Sciatic nerve (tissue), 2 donors: Measurements from ENCODE around the gene LRCOL1. TPM values are rescaled to one million over a fixed set of nuclear protein-coding genes. Genes with fewer than 3 reads are reported as not detected.

ENCODE experiments used
- ATAC-seq: fragments of 200-7000 bp; cut with Tn5 transposase; one replicate; pipeline ENCODE4 v1.9.1; 2020; ENCODE audit warnings: mild to moderate bottlenecking, moderate library complexity
- DNase-seq: peaks from one replicate; pipeline ENCODE4 v3.0.0-alpha.2; 2020; ENCODE audit warnings: low spot score
- intact Hi-C: fragments of 100-400 bp; cut with DNase I; formaldehyde crosslinking; loops from one replicate; pipeline ENCODE4 v1.14.2; 2022
- total RNA-seq: library from RNA; stranded (reverse); fragmentation: NEBNext Ultra II Directional; extraction: Animal tissue kit (Norgen Biotek cat#: 25700); gene quantifications from one replicate; pipeline ENCODE4 v1.2.1, GENCODE V29; 2021
- donor health status: DM: no; HTN: no; CAD: no.
- donor health status: DM: no; HTN: no; CAD: no.

The LRCOL1 gene
- total RNA-seq, 1 donor from 2014 or later: not detected

DNA sequence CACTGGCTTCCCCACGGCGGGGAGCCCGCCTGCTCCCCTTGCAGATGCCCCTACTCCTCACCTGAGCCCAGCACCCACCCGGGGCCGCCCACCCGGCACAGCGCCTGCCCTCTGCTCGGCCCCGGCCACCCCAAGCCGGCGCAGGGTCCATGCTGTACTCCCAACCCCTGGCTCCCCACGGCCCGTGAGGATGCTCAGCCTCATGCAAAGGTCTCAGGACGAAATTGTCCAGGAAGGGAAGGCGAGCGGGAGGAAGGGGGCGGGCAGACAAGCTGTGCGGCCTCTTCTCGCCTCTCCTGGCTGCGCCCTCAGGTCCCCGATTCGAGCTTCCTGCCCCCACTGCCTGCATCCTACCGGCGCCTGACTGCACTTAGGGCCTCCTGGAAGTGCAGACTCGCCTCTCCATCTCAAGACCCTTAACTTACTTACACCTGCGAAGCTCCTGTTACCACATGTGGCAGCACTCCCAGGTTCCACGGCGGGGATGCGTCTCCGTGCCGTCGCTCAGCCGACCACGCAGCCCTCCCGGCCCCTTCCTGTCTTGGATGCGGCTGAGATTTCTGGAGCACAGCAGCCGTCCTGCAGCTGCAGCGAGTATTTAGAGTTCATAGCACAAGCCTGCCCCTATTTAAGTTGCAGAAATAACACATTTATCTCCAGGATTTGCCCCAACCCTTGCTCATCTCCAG is 18.0 kb downstream of the LRCOL1 start:
- ATAC-seq (no peak), DNase-seq (no peak)
- intact Hi-C loops: no loop called here

DNA sequence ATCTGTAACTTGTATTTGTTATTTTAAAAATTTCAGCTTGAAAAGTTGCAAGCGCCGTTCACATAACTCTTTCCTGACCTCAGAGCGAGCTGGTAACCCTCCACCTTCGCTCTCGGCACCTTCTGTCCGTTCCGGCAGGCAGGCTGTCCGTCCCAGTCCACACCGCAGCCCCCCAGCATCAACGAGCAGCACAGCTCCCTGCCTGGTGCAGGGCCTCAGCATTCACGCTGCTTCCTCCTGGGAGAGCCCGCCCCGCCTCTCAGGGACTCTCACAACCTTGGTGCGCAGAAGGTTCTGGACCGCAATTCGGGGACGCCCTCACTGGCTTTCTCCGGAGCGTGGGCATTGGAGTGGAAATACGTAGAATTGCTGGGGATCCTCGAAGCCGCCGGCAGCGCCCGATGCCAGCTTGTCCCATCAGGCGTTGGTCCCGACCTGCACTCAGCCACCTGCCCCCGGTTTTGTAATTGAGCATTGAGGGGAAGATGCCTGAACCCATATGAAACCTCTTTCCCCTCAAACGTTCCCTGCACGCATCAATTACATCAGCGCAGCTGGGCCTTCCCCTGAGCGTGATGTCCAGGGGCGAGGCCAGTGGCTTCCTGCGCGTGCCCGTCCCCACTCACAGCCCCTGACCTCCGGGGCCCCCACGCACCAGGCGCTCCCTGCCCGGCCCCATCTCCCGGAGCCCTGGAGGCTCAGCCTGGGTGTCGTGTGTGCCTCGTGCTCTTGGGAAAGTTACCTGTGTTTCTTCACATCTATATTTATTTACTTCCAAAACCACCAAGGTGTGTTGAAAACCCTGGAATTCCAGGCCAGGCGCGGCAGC is 19.1 kb downstream of the LRCOL1 start:
- ATAC-seq (no peak), DNase-seq (no peak)
- intact Hi-C loops: no loop called here

DNA sequence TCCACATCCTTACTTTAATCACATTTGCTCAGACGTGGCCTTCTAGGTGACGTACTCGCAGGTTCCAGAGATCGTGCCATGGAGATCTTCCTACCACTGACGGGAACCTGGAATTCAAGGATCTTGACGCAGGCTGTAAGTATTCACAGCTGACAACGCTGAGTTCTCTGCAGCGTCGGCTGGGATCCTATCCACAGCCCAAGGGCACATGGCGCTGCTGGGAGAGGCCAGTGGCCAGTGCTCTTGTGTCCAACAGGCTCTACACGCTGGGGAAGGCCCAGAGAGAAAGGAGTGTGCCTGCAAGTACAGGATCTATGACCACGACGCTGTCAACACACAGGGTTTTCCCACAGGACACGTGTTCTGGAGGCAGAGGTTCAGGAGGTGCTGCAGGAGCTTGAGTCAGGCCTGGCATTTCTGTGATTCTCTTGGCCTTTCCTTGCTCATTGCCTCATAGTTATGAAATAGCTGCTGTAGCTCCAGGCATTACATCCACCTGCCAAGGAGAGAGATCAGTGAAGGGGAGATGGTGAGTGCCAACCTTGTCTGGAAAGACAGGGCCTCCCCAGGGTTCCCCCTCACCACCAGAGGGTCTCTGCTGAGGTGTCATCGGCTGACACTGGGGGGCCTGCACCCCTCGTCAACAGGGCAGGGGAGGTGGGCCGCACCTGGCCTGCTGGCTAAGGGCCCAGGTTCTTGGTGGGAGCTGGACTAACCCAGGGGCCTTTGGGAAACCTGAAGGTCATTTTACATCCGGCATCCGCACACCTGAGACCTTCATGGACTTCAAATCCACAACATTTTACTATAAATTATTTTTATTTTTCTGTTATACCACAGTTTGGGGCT is 21.3 kb downstream of the LRCOL1 start:
- DNase-seq: no peak
- intact Hi-C loops: no loop called here
- no peak for ATAC-seq

DNA sequence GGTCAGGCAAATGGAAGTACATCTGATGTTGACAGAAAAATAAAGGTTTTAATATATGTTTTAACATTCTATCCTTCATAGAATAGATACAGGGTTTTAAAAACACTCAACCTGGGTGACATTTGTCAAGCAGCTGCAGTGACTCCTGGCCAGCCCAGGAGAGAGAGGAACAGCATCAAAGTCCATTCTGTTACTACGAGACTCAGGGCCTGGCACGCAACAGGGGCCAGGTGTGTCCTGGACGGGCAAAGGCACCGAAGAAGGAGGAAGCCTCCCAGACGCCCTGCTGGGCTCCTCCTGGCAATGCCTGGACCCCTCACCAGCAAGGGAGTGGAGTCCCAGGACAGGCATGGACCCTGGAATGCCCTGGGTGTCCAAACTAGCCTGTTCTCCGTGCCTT is 22.1 kb downstream of the LRCOL1 start:
- intact Hi-C loops: no loop called here
- ATAC-seq: no peak
- no peak for DNase-seq

DNA sequence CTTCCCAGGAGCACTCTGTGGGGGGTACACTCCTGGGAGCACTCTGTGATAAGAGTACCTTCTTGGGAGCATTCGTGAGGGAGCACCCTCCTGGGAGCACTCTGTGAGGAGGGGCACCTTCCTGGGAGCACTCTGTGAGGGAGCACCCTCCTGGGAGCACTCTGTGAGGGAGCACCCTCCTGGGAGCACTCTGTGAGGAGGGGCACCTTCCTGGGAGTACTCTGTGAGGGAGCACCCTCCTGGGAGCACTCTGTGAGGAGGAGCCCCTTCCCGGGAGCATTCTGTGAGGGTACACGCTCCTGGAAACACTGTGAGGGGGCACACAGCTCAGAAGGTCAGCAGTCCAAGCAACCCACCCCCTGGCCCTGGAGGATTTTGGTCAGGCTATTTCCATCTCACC is 22.6 kb downstream of the LRCOL1 start:
- no peak for ATAC-seq
- intact Hi-C loops: no loop called here
- no peak for DNase-seq

DNA sequence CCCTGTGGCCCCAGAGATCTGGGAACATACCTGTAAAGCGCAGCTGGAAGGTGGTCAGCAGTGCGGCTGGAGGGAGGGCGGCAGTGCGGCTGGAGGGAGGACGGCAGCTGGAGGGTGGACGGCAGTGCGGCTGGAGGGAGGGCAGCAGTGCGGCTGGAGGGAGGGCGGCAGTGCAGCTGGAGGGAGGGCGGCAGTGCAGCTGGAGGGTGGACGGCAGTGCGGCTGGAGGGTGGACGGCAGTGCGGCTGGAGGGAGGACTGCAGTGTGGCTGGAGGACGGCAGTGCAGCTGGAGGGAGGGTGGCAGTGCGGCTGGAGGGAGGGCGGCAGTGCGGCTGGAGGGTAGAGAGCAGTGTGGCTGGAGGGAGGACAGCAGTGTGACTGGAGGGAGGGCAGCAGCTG is 23.5 kb downstream of the LRCOL1 start:
- ATAC-seq: no peak
- intact Hi-C loops: no loop called here

DNA sequence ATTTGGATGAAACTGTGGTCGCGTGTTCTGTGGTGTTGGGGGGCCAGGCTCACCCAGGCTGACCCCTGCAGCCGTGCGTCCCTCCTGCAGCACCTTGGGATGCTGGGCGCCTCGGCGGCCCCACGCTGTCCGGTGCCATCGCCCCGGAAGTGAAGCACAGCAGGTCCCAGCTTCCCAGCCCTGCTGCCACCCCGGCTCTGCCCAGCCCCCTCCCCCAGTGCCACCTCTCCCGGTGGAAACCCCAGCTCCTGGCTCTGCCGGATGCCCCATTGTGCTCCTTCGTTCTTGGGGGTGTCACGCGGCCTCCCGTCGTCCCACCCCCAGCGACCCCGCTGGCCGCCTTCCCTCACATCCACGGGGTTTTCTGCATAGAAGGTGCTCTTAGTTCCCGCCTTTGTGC is 25.2 kb downstream of the LRCOL1 start:
- ATAC-seq: no peak
- intact Hi-C loops: no loop called here
- no peak for DNase-seq

More for the DNA sequence above, 23.5 kb downstream of the LRCOL1 start:
- DNase-seq: no peak

DNA sequence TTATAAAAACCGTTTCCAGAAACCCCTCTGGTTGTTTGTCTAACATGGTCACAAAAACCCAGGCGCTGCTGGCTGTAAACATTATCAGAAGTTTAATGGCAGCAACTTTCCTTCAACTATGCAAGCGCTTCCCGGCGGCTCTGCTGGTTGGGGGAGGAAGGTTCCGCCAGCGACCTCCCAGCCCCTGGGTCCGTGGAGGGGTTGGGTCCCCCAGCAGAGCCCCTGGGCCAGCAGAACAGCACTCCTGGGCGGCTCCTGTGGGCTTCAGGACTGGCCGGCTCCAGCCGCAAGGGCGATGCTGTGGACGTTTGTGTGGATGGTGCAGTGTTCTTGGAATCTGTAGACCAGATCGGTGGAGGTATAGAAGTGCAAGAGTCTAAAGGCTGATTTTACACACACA is 26.0 kb downstream of the LRCOL1 start:
- no peak for ATAC-seq
- intact Hi-C loops: no loop called here
- DNase-seq: no peak

DNA sequence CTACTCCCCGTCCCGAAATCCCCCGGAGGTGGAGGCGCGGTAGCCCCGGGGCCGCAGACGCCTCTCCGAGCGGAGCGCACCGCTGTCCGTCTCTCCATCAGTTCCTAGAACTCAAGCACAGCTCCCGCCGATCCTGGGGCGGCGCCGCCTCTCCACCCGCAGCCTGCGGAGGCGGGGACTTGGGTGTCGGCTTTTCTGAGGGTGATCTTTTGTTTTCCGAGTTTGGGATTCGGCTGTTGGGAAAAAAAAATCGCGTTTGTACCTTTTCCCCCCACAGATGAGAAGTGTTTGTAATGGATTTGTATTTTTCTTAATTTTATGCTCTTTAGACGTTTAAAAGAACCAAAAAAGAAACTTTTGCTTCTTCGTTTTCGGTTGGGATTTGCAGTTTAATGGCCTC is 26.6 kb downstream of the LRCOL1 start:
- intact Hi-C loops: no loop called here
- ATAC-seq: no peak
- no peak for DNase-seq

DNA sequence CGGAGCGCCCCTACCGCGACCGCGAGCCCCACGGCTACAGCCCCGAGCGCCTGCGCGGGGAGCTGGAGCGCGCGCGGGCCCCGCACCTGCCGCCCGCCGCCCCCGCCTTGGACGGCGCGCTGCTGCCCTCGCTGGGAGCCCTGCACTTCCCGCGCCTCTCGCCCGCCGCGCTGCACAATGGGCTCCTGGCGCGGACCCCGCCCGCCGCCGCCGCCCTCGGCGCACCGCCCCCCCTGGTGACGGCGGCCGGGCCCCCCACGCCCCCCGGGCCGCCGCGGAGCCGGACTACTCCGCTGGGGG is 27.0 kb downstream of the LRCOL1 start:
- no peak for ATAC-seq
- DNase-seq: no peak
- intact Hi-C loops: no loop called here

DNA sequence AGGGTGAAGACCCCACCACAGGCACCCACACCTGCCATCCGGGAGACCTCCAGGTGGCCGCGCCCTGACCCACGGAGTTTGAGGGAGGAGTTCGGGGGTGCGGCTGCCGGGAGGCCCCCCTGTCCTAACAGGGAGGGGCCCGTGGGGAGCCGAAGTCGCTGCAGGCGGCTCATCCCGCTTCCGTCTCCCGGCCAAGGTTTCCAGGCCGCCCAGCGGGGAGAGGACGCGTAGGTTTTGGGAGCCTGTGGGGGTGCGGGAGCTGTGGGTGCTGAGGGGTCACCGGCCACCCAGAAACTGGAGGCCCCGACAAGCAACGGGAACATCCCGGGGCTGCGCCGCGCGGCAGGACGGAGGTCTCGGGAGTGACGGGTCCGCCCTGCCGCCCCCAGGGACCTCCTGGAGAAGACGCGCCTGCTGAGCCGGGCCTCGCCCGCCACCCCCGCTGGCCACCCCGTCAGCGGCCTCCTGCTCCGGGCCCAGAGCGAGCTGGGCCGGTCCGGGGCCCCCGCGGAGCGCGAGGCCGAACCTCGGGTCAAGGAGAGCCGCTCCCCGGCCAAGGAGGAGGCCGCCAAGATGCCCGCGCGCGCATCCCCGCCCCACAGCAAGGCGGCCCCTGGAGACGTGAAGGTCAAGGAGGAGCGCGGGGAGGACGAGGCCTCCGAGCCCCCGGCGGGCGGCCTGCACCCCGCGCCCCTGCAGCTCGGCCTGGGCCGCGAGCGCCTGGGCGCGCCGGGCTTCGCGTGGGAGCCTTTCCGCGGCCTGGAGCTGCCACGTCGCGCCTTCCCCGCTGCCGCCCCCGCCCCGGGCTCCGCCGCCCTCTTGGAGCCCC is 27.6 kb downstream of the LRCOL1 start:
- ATAC-seq: peak; percentile 5
- intact Hi-C loops: no loop called here
- DNase-seq: no peak

DNA sequence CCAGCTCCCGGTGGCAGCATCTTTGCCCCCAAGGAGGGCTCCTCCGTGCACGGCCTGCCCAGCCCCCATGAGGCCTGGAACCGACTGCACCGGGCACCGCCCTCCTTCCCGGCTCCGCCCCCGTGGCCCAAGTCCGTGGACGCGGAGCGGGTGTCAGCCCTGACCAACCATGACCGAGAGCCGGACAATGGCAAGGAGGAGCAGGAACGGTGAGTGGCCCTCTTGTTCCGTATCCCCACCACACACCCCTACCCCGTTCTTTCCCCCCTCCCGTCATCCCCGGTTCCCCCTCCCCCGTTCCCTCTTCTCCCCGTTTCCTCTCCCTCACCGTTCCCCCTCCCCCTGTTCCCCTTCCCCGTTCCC is 28.3 kb downstream of the LRCOL1 start:
- ATAC-seq (peak; percentile 76), DNase-seq (peak; percentile 81)
- intact Hi-C loops: no loop called here

DNA sequence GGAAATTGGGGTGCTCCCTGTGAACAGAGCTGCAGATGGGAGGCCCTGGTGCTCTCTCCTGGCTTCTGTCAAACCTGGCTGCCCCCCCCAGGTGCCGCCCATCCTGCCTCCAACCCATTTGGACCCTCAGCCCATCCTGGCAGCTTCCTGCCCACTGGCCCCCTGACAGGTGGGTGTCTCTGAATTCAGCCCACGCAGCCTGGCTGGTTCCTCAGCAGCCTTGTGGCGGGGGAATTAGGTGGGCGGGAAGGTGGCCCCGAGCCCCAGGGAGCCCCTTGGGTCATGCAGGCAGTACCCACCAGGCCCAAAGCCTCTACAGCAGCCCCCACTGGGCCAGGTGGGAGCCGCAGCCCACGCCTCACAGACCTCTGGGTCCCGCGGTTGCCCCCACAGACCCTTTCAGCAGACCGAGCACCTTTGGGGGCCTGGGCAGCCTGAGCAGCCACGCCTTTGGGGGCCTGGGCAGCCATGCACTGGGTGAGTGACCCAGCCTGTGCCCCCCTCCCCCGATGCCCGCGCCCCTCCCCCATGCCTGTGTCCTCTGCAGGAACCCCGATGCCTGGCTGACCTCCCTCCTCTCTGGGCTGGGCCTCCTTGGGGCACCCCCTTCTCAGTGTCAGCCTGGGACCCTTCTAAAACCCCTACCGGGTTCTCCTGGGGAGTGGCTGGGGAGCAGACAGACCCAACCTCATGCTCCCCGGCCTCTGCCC is 28.9 kb downstream of the LRCOL1 start:
- no peak for ATAC-seq
- intact Hi-C loops: no loop called here
- DNase-seq: no peak

DNA sequence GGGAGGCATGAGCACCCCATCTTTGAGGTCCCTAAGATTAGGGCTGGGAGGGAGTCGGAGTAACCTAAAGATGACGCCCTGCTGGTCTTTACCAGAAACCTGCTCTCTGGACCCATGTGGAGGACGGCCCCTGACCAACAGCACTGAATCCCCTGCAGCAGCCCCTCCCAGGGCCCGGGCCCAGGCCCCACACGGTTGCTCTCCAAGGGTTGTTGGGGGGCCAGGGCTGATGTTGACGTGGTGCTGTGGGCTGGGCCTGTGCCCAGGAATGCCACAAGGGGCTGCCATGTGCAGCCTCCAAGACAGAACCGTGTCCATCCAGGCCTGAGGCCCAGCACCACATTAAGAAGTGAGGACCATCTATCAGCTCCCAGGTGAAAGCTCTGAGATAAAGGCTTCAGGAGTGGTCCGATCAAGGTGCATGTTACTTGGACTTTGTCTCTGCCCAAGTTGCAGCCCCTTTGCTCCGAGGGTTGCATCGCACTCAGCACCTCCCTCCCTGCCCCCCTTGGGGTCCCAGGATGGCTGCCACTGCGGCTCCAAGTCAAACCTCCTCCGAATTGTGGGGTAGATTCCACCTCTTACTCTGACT is 29.6 kb downstream of the LRCOL1 start:
- intact Hi-C loops: no loop called here
- DNase-seq: no peak
- ATAC-seq: no peak

DNA sequence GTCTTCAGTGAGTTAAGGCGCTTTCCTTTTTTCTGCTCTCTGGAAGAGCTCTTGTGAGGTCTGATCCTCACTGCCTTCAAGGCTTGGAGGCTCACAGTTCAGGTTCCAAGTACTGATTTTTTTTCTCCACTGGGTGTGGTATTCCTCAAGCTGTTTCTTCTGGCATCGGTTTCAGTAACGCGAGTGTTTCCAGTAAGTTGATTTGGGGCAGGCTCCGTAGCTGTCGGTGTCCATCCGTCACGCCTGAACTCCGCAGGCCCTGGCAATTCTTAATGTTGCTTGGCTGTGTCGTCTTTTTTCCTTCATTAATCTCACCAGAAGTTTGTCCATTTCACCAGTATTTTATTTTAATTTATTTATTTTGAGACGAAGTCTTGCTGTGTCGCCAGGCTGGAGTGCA is 30.6 kb downstream of the LRCOL1 start:
- intact Hi-C loops: no loop called here
- peak; percentile 66 for ATAC-seq
- no peak for DNase-seq

DNA sequence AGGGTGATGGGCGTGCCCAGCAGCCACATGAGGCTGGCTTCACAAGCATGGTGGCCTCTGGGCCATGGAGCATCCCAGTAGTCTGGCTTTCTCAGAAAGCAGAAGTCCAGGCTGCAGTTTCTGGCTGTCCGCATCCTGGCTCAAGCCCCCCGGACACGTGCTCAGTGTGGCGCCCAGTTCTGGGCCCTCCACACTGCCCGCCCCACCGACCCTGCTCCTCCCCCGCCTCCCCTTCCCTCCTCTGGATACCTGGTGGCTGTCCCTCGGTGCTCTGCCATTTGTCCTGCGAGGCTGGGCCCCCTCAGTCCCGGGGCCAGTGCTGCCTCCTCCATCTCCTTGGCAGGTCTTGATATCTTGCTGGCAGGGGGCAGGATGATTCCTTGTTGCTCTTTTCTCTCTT is 31.6 kb downstream of the LRCOL1 start:
- ATAC-seq (no peak), DNase-seq (no peak)
- intact Hi-C loops: no loop called here

DNA sequence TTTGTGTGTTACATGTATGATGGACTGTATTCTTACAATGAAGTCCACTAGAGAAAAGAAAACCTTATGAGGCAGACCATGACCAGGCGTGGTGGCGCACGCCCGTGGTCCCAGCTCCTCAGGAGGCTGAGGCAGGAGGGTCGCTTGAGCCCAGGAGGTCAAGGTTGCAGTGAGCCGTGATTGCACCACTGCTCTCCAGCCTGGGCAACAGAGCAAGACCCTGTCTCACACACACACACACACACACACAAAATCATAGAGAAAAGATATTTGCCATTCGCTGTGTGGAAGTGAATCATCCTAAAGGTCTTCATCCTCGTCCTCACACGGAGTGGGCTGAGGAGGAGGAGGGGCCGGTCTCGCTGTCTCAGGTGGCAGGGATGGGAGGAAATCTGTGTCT is 32.3 kb downstream of the LRCOL1 start:
- DNase-seq: no peak
- ATAC-seq: no peak
- intact Hi-C loops: no loop called here

DNA sequence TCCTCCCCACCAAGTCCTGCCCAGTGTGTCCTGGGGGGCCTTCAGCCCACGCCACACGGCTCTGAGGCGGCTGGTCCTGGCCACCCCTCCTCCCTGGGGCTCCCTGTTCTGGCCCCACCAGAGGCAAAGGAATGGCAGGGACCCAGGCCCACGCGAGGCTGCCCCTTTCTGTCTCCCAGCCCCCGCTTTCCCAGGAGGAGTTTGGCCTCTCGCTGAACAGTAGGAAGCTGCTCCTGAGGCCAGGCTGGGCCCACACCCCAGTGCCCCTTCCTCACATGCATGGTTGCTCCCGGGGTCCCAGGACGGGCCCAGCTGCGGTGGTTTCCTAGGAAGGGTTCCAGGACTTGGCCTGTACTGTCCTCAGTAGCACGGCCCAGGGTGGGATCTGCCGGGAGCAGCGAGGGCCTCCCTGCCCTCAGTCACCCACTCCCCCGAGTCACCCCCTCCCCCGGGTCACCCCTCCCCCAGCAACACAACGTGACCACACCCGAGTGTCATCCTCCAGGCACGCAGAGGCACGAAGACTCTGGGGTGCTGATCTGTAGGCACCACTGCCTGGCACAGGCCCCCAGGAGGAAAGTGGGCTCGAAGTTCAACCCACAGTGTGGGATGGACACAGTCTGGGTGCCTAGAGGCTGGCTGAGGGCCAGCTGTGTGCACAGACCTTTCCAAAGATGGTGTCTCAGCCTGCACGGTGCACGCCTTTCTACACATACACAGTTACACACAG is 33.0 kb downstream of the LRCOL1 start:
- no peak for ATAC-seq
- intact Hi-C loops: no loop called here
- no peak for DNase-seq
